ENCODE results near the gene ZDHHC24.

GRCh38 chr11:66562275-66562674 is 16.4 kb upstream of the ZDHHC24 start:
- no peak for TF ChIP-seq CTCF (IDR thresholded peaks at IDR 0.05)
- no peak for TF ChIP-seq POLR2A (IDR thresholded peaks at IDR 0.05)
